Body of pancreas (tissue), 4 donors: ENCODE data around the gene PTPRD. TPM values are rescaled to one million over a fixed set of nuclear protein-coding genes. Genes with fewer than 3 reads are reported as not detected.
"Not testable (repeated sequence)": the region's sequence is repeated elsewhere in the genome, so short reads cannot be mapped to it uniquely, and the experiment has no call there.

Experiments used
- ATAC-seq: fragments of 150-250 bp; one replicate; pipeline ENCODE4 v1.9.1; 2016
- DNase-seq, 4 donors: peaks; one replicate each; pipeline ENCODE4 v3.0.0-alpha.2; 2019
- H3K27ac ChIP-seq, 4 donors: fragments of 200-600 bp; sonication (generic); 1 replicate in 3 of 4; 2 replicates in 1 of 4; pipeline versions ENCODE4 v1.5.1 to v1.6.1; 2016 to 2019; ENCODE audit warnings: mild to moderate bottlenecking in 1 of 4, mixed read lengths in 1 of 4, moderate library complexity in 1 of 4
- H3K27me3 ChIP-seq, 2 donors: fragments of 200-600 bp; sonication (generic); one replicate each; pipeline ENCODE4 v1.6.0; 2016; ENCODE audit warnings: mild to moderate bottlenecking in 1 of 2
- H3K36me3 ChIP-seq, 2 donors: fragments of 200-600 bp; sonication (generic); replicated peaks in 1 of 2; 2 replicates each; pipeline ENCODE4 v1.5.1; 2016; ENCODE audit warnings: low read depth in 2 of 2; ENCODE audit not compliant: insufficient read depth in 1 of 2
- H3K4me1 ChIP-seq: fragments of 200-600 bp; sonication (generic); one replicate; pipeline ENCODE4 v1.6.0; 2016
- H3K4me3 ChIP-seq, 2 donors: fragments of 200-600 bp; sonication (generic); 1 replicate in 1 of 2; 2 replicates in 1 of 2; pipeline ENCODE4 v1.5.1; 2016 to 2019
- H3K9me3 ChIP-seq, 3 donors: fragments of 200-600 bp; sonication (generic); 1 replicate in 2 of 3; 2 replicates in 1 of 3; pipeline ENCODE4 v1.5.1; 2016
- CTCF ChIP-seq, 7 experiments: fragments of 450-650 bp in 4 of 7; fragments of 200-600 bp in 3 of 7; sonication (generic) in 3 of 7; IDR thresholded peaks; one replicate each; pipeline ENCODE4 v1.5.1; 2016 to 2019; ENCODE audit warnings: antibody characterized with exemption in 7 of 7
- POLR2A ChIP-seq, 3 donors: fragments of 450-650 bp; IDR thresholded peaks; one replicate each; pipeline ENCODE4 v1.6.1; 2016; ENCODE audit warnings: antibody characterized with exemption in 3 of 3, mild to moderate bottlenecking in 2 of 3
- WGBS, 2 donors: methylation state at CpG; one replicate each; pipeline ENCODE4 v1.1.5; 2017; 5-methylcytosine and 5-hydroxymethylcytosine counted together
- intact Hi-C: fragments of 100-400 bp; cut with DNase I; formaldehyde crosslinking; loops from one replicate; pipeline ENCODE4 v1.15.1; 2023
- total RNA-seq, 2 donors: library from RNA; depleted of rRNA; stranded (reverse); fragments of >200 nt; gene quantifications; one replicate each; pipeline ENCODE4 v1.1.0, GENCODE V29; 2016

Gene PTPRD
- total RNA-seq, 2 donors from 2014 or later = 4.3 to 4.9 TPM

GRCh38 chr9:9102295-9102694, 1510.5 kb downstream of the PTPRD start:
- Histone ChIP-seq H3K9me3 (no peaks in the 10 kb centered on the region), H3K4me1 (no peaks in the 10 kb centered on the region), H3K27ac (no peak overlapping the region), H3K36me3 (no peaks in the 10 kb centered on the region), H3K4me3 (no peak overlapping the region), H3K27me3 (no peaks in the 10 kb centered on the region)
- ATAC-seq = no peak
- WGBS, 2 donors = 7 to 8% methylated on average over 7 of the region's 7 CpGs
- TF ChIP-seq POLR2A (IDR thresholded peaks at IDR 0.05) (no peak), CTCF (IDR thresholded peaks at IDR 0.05) (no peak)
- DNase-seq = no peak
- intact Hi-C loops = no loop called here

GRCh38 chr9:9100070-9100469, 1512.7 kb downstream of the PTPRD start:
- intact Hi-C loops = no loop called here
- TF ChIP-seq POLR2A (IDR thresholded peaks at IDR 0.05) (no peak), CTCF (IDR thresholded peaks at IDR 0.05) (no peak)
- Histone ChIP-seq H3K4me3 (no peak overlapping the region), H3K9me3 (no peaks in the 10 kb centered on the region), H3K27ac (no peak overlapping the region), H3K27me3 (no peaks in the 10 kb centered on the region), H3K36me3 (no peaks in the 10 kb centered on the region), H3K4me1 (no peaks in the 10 kb centered on the region)
- ATAC-seq (no peak), DNase-seq (no peak)

- 63 to 76% methylated on average over 3 of the region's 3 CpGs for WGBS, 2 donors
Measured at GRCh38 chr9:9099646-9100045, 1513.2 kb downstream of the PTPRD start.

GRCh38 chr9:9097254-9097653, 1515.5 kb downstream of the PTPRD start:
- H3K27me3 ChIP-seq, H3K4me1 ChIP-seq, H3K9me3 ChIP-seq, H3K36me3 ChIP-seq, ATAC-seq, H3K4me3 ChIP-seq, H3K27ac ChIP-seq, intact Hi-C loops, DNase-seq: not testable (repeated sequence)
- WGBS, 2 donors = 68 to 80% methylated on average over 6 of the region's 6 CpGs

More at GRCh38 chr9:9099646-9100045, 1513.2 kb downstream of the PTPRD start:
- no peak for DNase-seq
- Histone ChIP-seq H3K4me1 (no peaks in the 10 kb centered on the region), H3K4me3 (no peak overlapping the region), H3K36me3 (no peaks in the 10 kb centered on the region), H3K9me3 (no peaks in the 10 kb centered on the region), H3K27ac (no peak overlapping the region), H3K27me3 (no peaks in the 10 kb centered on the region)
- no peak for ATAC-seq
- intact Hi-C loops = no loop called here
- TF ChIP-seq CTCF (IDR thresholded peaks at IDR 0.05) (no peak), POLR2A (IDR thresholded peaks at IDR 0.05) (no peak)

GRCh38 chr9:9091387-9091786, 1521.4 kb downstream of the PTPRD start:
- no peaks in the 10 kb centered on the region for H3K27me3 ChIP-seq
- no peak overlapping the region for H3K27ac ChIP-seq
- H3K36me3 ChIP-seq = no peaks in the 10 kb centered on the region
- DNase-seq (no peak), ATAC-seq (no peak)
- intact Hi-C loops = no loop called here
- no peaks in the 10 kb centered on the region for H3K9me3 ChIP-seq
- TF ChIP-seq POLR2A (IDR thresholded peaks at IDR 0.05) (no peak), CTCF (IDR thresholded peaks at IDR 0.05) (no peak)
- no peaks in the 10 kb centered on the region for H3K4me1 ChIP-seq
- no peak overlapping the region for H3K4me3 ChIP-seq
